HCT116 (cell line): Measurements from ENCODE around the gene ACP7.

Experiments
- ELF1 ChIP-seq: IDR thresholded peaks from 2 replicates; pipeline ENCODE4 v1.6.1; 2012; ENCODE audit warnings: low read depth, borderline replicate concordance
- EZH2phosphoT487 ChIP-seq: fragments of 200-600 bp; IDR thresholded peaks from 2 replicates; pipeline ENCODE4 v1.6.1; 2018; ENCODE audit warnings: antibody characterized with exemption, borderline replicate concordance
- POLR2A ChIP-seq: IDR thresholded peaks from 2 replicates; pipeline ENCODE4 v1.7.0; 2011; ENCODE audit warnings: borderline replicate concordance; ENCODE audit not compliant: insufficient read depth, insufficient read length; ENCODE audit errors: extremely low read depth
- POLR2AphosphoS5 ChIP-seq: IDR thresholded peaks from 2 replicates; pipeline ENCODE4 v1.6.1; 2011; ENCODE audit warnings: mild to moderate bottlenecking, low read depth, low read length, moderate library complexity
- SP1 ChIP-seq: IDR thresholded peaks from 2 replicates; pipeline ENCODE4 v1.6.1; 2012; ENCODE audit warnings: low read depth
- TCF7L2 ChIP-seq: IDR thresholded peaks from 2 replicates; pipeline ENCODE4 v1.7.0; 2011; ENCODE audit warnings: borderline replicate concordance, inconsistent platforms; ENCODE audit not compliant: insufficient read depth, insufficient read length; ENCODE audit errors: extremely low read depth
- ZBTB33 ChIP-seq: IDR thresholded peaks from 2 replicates; pipeline ENCODE4 v1.6.1; 2011; ENCODE audit warnings: mild to moderate bottlenecking, low read length, moderate library complexity; ENCODE audit not compliant: insufficient replicate concordance; ENCODE audit errors: extremely low read depth
- ZNF274 ChIP-seq: fragments of 200-500 bp; sonication (Bioruptor generic); IDR thresholded peaks from 2 replicates; pipeline ENCODE4 v1.6.1; 2014; ENCODE audit warnings: mild to moderate bottlenecking, low read depth, low read length, inconsistent platforms
- TF ChIP-seq, protein P1 (sequence below): IDR thresholded peaks from 2 replicates; pipeline ENCODE4 v1.6.1; 2012; ENCODE audit warnings: low read depth
- TF ChIP-seq, protein P2 (sequence below), 3 experiments: fragments of 200-600 bp in 1 of 3; sonication (generic) in 1 of 3; IDR thresholded peaks in 2 of 3; conservative IDR thresholded peaks in 1 of 3; 2 replicates each; pipeline ENCODE4 v1.5.1; 2012 to 2017; ENCODE audit warnings: low read depth in 2 of 3, low read length in 2 of 3, antibody characterized with exemption in 1 of 3, borderline replicate concordance in 1 of 3, control low read depth in 1 of 3, mild to moderate bottlenecking in 1 of 3, mixed read lengths in 1 of 3, mixed run types in 1 of 3, moderate library complexity in 1 of 3; ENCODE audit not compliant: insufficient read depth in 1 of 3
- TF ChIP-seq, protein P3 (sequence below): IDR thresholded peaks from 2 replicates; pipeline ENCODE4 v1.6.1; 2012

GRCh38 chr19:39087907-39088686, 3.9 kb downstream of the ACP7 start:
- TF ChIP-seq, protein P1, sequence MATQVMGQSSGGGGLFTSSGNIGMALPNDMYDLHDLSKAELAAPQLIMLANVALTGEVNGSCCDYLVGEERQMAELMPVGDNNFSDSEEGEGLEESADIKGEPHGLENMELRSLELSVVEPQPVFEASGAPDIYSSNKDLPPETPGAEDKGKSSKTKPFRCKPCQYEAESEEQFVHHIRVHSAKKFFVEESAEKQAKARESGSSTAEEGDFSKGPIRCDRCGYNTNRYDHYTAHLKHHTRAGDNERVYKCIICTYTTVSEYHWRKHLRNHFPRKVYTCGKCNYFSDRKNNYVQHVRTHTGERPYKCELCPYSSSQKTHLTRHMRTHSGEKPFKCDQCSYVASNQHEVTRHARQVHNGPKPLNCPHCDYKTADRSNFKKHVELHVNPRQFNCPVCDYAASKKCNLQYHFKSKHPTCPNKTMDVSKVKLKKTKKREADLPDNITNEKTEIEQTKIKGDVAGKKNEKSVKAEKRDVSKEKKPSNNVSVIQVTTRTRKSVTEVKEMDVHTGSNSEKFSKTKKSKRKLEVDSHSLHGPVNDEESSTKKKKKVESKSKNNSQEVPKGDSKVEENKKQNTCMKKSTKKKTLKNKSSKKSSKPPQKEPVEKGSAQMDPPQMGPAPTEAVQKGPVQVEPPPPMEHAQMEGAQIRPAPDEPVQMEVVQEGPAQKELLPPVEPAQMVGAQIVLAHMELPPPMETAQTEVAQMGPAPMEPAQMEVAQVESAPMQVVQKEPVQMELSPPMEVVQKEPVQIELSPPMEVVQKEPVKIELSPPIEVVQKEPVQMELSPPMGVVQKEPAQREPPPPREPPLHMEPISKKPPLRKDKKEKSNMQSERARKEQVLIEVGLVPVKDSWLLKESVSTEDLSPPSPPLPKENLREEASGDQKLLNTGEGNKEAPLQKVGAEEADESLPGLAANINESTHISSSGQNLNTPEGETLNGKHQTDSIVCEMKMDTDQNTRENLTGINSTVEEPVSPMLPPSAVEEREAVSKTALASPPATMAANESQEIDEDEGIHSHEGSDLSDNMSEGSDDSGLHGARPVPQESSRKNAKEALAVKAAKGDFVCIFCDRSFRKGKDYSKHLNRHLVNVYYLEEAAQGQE: no peak
- TF ChIP-seq, protein P2, sequence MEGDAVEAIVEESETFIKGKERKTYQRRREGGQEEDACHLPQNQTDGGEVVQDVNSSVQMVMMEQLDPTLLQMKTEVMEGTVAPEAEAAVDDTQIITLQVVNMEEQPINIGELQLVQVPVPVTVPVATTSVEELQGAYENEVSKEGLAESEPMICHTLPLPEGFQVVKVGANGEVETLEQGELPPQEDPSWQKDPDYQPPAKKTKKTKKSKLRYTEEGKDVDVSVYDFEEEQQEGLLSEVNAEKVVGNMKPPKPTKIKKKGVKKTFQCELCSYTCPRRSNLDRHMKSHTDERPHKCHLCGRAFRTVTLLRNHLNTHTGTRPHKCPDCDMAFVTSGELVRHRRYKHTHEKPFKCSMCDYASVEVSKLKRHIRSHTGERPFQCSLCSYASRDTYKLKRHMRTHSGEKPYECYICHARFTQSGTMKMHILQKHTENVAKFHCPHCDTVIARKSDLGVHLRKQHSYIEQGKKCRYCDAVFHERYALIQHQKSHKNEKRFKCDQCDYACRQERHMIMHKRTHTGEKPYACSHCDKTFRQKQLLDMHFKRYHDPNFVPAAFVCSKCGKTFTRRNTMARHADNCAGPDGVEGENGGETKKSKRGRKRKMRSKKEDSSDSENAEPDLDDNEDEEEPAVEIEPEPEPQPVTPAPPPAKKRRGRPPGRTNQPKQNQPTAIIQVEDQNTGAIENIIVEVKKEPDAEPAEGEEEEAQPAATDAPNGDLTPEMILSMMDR (IDR thresholded peaks at IDR 0.05 in 2 of 3, conservative IDR thresholded peaks at IDR 0.05 in 1 of 3; ENCODE audit: borderline replicate concordance in 1 of 3, insufficient read depth in 1 of 3, low read depth in 2 of 3, low read length in 2 of 3): no peak
- TF ChIP-seq ZBTB33 (no peak), POLR2AphosphoS5 (no peak), POLR2A (no peak), EZH2phosphoT487 (no peak), ELF1 (no peak), TCF7L2 (no peak), ZNF274 (no peak), SP1 (no peak)
- TF ChIP-seq, protein P3, sequence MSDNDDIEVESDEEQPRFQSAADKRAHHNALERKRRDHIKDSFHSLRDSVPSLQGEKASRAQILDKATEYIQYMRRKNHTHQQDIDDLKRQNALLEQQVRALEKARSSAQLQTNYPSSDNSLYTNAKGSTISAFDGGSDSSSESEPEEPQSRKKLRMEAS: no peak
